Astrocyte (in vitro differentiated cells and primary cell): ENCODE data around the gene CCL13. TPM values are rescaled to one million over a fixed set of nuclear protein-coding genes. Genes with fewer than 3 reads are reported as not detected.

Experiments
- DNase-seq: peaks from one replicate; pipeline ENCODE4 v3.0.0-alpha.2; 2010; ENCODE audit warnings: low read depth
- FAIRE-seq: peaks from 2 replicates; lab custom pipeline; 2011; peaks lifted over from hg19 to GRCh38; lab: Jason Lieb, UNC
- H2AFZ ChIP-seq: 2 replicates; pipeline ENCODE4 v1.6.0; 2012; ENCODE audit warnings: low read depth, low read length, inconsistent platforms
- H3K27ac ChIP-seq: 2 replicates; pipeline ENCODE4 v1.5.1; 2011; ENCODE audit warnings: low read depth, low read length, inconsistent platforms
- H3K27me3 ChIP-seq: 2 replicates; pipeline ENCODE4 v1.6.0; 2011; ENCODE audit warnings: low read length, inconsistent platforms; ENCODE audit not compliant: insufficient read depth
- H3K36me3 ChIP-seq: 2 replicates; pipeline ENCODE4 v1.5.1; 2011; ENCODE audit warnings: low read length, inconsistent platforms; ENCODE audit not compliant: insufficient read depth
- H3K4me1 ChIP-seq: 2 replicates; pipeline ENCODE4 v1.5.1; 2011; ENCODE audit warnings: low read length, inconsistent platforms; ENCODE audit not compliant: insufficient read depth
- H3K4me2 ChIP-seq: 2 replicates; pipeline ENCODE4 v1.6.0; 2012; ENCODE audit warnings: low read length, inconsistent platforms
- H3K4me3 ChIP-seq: 2 replicates; pipeline ENCODE4 v1.5.1; 2011; ENCODE audit warnings: low read depth, mild to moderate bottlenecking, low read length, inconsistent platforms; ENCODE audit not compliant: insufficient read depth
- H3K79me2 ChIP-seq: 2 replicates; pipeline ENCODE4 v1.6.0; 2012; ENCODE audit warnings: mild to moderate bottlenecking, low read length, inconsistent platforms; ENCODE audit not compliant: insufficient read depth
- H3K9ac ChIP-seq: 2 replicates; pipeline ENCODE4 v1.6.0; 2012; ENCODE audit warnings: mild to moderate bottlenecking, low read length, inconsistent platforms
- H3K9me3 ChIP-seq: 2 replicates; pipeline ENCODE4 v1.5.1; 2012; ENCODE audit warnings: low read depth, mild to moderate bottlenecking, low read length, inconsistent platforms; ENCODE audit not compliant: insufficient read depth
- H4K20me1 ChIP-seq: 2 replicates; pipeline ENCODE4 v1.6.0; 2012; ENCODE audit warnings: low read length, inconsistent platforms; ENCODE audit not compliant: insufficient read depth
- H3K27ac Mint-ChIP-seq: one replicate; pipeline ENCODE4 v1.8.0; 2021; ENCODE audit warnings: mild to moderate bottlenecking, mixed read lengths; ENCODE audit not compliant: unreplicated experiment
- H3K27me3 Mint-ChIP-seq: one replicate; pipeline ENCODE4 v1.8.0; 2021; ENCODE audit warnings: low read depth, mixed read lengths; ENCODE audit not compliant: unreplicated experiment
- H3K36me3 Mint-ChIP-seq: one replicate; pipeline ENCODE4 v1.8.0; 2021; ENCODE audit warnings: low read depth, mixed read lengths; ENCODE audit not compliant: unreplicated experiment
- H3K4me1 Mint-ChIP-seq: one replicate; pipeline ENCODE4 v1.8.0; 2021; ENCODE audit warnings: low read depth, mixed read lengths; ENCODE audit not compliant: unreplicated experiment
- H3K4me3 Mint-ChIP-seq: one replicate; pipeline ENCODE4 v1.8.0; 2021; ENCODE audit warnings: mild to moderate bottlenecking, moderate library complexity, mixed read lengths; ENCODE audit not compliant: unreplicated experiment
- H3K9me3 Mint-ChIP-seq: one replicate; pipeline ENCODE4 v1.8.0; 2021; ENCODE audit warnings: mild to moderate bottlenecking, mixed read lengths; ENCODE audit not compliant: unreplicated experiment
- EZH2 ChIP-seq: IDR thresholded peaks from 2 replicates; pipeline ENCODE4 v1.6.1; 2012; ENCODE audit warnings: mild to moderate bottlenecking, low read length, inconsistent platforms; ENCODE audit not compliant: insufficient read depth
- total RNA-seq: library from RNA; stranded (reverse); gene quantifications from 2 replicates; pipeline ENCODE4 v1.2.1, GENCODE V29; 2021
- TF ChIP-seq, protein P1 (sequence below): IDR thresholded peaks from 2 replicates; pipeline ENCODE4 v1.5.1; 2011; ENCODE audit warnings: low read depth, mild to moderate bottlenecking, inconsistent platforms, low read length, moderate library complexity; ENCODE audit not compliant: insufficient read depth

The CCL13 gene
- total RNA-seq, 1 donor from 2014 or later, result not detected

DNA sequence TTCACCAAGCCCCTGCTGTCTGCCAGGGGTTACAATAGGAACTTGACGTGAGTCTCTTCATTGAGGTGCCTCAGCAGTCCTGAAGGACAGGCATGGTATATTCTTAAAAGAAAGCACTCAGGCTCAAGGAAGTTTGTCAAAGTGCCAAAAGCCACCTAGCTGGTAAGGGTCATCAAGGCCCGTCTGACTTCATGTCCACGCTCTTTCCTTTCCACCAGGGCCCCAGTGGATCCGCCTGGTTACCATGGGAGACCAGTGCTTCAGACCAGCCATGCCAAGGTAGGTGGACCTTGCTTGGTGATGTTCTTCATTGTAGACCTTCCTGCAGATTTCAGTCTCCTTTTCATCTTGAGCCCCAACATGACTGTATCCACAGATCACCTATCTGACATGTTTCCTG lies 34.4 kb downstream of the CCL13 start:
- Histone ChIP-seq H2AFZ (no peak overlapping the region), H3K79me2 (no peaks in the 10 kb centered on the region), H4K20me1 (no peaks in the 10 kb centered on the region), H3K27ac (no peak overlapping the region), H3K27me3 (peaks cover 3% of the 10 kb centered on the region), H3K36me3 (no peaks in the 10 kb centered on the region), H3K9ac (no peak overlapping the region), H3K4me2 (no peak overlapping the region), H3K9me3 (peaks cover 3% of the 10 kb centered on the region), H3K4me3 (no peak overlapping the region), H3K4me1 (no peaks in the 10 kb centered on the region)
- Mint-ChIP-seq H3K4me3 (no peak overlapping the region), H3K4me1 (peaks cover 12% of the 10 kb centered on the region), H3K27me3 (peaks cover 28% of the 10 kb centered on the region), H3K36me3 (no peaks in the 10 kb centered on the region), H3K27ac (no peak overlapping the region), H3K9me3 (no peaks in the 10 kb centered on the region)
- FAIRE-seq (no peak), DNase-seq (no peak)
- TF ChIP-seq, protein P1, sequence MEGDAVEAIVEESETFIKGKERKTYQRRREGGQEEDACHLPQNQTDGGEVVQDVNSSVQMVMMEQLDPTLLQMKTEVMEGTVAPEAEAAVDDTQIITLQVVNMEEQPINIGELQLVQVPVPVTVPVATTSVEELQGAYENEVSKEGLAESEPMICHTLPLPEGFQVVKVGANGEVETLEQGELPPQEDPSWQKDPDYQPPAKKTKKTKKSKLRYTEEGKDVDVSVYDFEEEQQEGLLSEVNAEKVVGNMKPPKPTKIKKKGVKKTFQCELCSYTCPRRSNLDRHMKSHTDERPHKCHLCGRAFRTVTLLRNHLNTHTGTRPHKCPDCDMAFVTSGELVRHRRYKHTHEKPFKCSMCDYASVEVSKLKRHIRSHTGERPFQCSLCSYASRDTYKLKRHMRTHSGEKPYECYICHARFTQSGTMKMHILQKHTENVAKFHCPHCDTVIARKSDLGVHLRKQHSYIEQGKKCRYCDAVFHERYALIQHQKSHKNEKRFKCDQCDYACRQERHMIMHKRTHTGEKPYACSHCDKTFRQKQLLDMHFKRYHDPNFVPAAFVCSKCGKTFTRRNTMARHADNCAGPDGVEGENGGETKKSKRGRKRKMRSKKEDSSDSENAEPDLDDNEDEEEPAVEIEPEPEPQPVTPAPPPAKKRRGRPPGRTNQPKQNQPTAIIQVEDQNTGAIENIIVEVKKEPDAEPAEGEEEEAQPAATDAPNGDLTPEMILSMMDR, result no peak
- no peak for TF ChIP-seq EZH2

DNA sequence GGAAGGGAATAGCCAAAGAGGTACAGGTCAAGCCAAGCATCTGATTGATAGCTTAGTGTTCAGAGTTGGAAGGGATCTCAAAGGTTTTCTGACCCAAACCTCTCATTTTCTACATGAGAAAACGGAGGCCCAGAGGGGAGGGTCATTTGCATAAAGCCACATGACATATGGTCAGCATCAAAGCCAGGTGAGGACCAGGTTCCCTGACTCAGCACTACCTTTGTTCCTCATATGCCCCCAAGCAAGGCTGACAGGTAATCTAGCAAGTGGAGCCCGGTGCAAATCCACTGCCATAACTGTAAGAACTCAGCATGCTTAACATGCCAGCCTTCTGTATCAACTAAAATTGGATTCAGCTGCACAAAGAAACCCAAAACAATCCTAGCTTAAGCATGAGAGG lies 35.0 kb downstream of the CCL13 start:
- Mint-ChIP-seq H3K27me3 (peaks cover 29% of the 10 kb centered on the region), H3K36me3 (no peaks in the 10 kb centered on the region)
- no peak for DNase-seq

DNA sequence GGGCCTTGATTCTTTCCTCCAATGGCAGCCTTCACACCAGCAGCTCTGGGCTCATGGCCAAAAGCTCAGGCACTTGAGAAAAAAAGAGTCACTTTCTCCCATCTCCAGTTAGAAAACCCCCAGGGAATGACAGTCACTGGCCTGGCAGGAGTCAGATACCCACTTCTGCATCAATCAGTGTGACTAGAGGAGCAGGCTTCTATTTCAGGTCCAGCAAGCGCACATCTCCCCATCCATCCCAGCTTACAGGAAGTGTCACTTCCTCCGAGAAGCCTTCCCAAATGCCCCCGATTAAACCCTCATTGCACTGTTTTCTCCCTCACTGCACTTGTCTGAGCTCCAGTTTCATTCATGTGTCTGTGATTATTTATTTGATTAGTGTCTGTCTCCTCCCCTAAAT lies 37.1 kb downstream of the CCL13 start:
- Histone ChIP-seq H3K4me2 (no peak overlapping the region), H3K9ac (no peak overlapping the region), H3K4me1 (no peaks in the 10 kb centered on the region), H2AFZ (no peak overlapping the region), H3K9me3 (peaks cover 3% of the 10 kb centered on the region), H3K4me3 (no peak overlapping the region), H3K27me3 (peaks cover 3% of the 10 kb centered on the region), H4K20me1 (no peaks in the 10 kb centered on the region), H3K36me3 (no peaks in the 10 kb centered on the region), H3K79me2 (no peaks in the 10 kb centered on the region), H3K27ac (no peak overlapping the region)
- Mint-ChIP-seq H3K9me3 (no peaks in the 10 kb centered on the region), H3K27ac (no peak overlapping the region), H3K36me3 (no peaks in the 10 kb centered on the region), H3K27me3 (peaks cover 30% of the 10 kb centered on the region), H3K4me1 (no peaks in the 10 kb centered on the region), H3K4me3 (no peak overlapping the region)
- TF ChIP-seq, protein P1, result no peak
- no peak for TF ChIP-seq EZH2
- no peak for FAIRE-seq
- no peak for DNase-seq

More for the DNA sequence above, 35.0 kb downstream of the CCL13 start:
- Histone ChIP-seq H3K36me3 (no peaks in the 10 kb centered on the region), H2AFZ (no peak overlapping the region), H3K9ac (no peak overlapping the region), H3K9me3 (peaks cover 3% of the 10 kb centered on the region), H3K4me2 (no peak overlapping the region), H3K4me3 (no peak overlapping the region), H4K20me1 (no peaks in the 10 kb centered on the region), H3K27me3 (peaks cover 3% of the 10 kb centered on the region), H3K79me2 (no peaks in the 10 kb centered on the region), H3K4me1 (no peaks in the 10 kb centered on the region), H3K27ac (no peak overlapping the region)
- Mint-ChIP-seq H3K4me1 (peaks cover 12% of the 10 kb centered on the region), H3K9me3 (no peaks in the 10 kb centered on the region), H3K4me3 (no peak overlapping the region), H3K27ac (no peak overlapping the region)
- no peak for FAIRE-seq
- TF ChIP-seq, protein P1, result no peak
- no peak for TF ChIP-seq EZH2
